Liver (tissue), 9 donors: Measurements from ENCODE around the gene FBXO47. TPM values are rescaled to one million over a fixed set of nuclear protein-coding genes. Genes with fewer than 3 reads are reported as not detected.

Source experiments
- DNase-seq: peaks from one replicate; pipeline ENCODE4 v3.0.0-alpha.2; 2017; ENCODE audit warnings: low spot score
- H3K27ac ChIP-seq, 2 donors: one replicate each; pipeline ENCODE4 v1.7.0; 2013; ENCODE audit warnings: inconsistent platforms in 2 of 2, low read length in 2 of 2, control low read depth in 1 of 2, low read depth in 1 of 2, mild to moderate bottlenecking in 1 of 2
- H3K27me3 ChIP-seq, 4 donors: one replicate each; pipeline versions ENCODE4 v1.6.1 to v1.7.0; 2013; ENCODE audit warnings: low read length in 3 of 4, inconsistent platforms in 1 of 4, mild to moderate bottlenecking in 1 of 4, moderate library complexity in 1 of 4; ENCODE audit not compliant: control insufficient read depth in 4 of 4, insufficient read depth in 4 of 4
- H3K36me3 ChIP-seq, 4 donors: one replicate each; pipeline versions ENCODE4 v1.6.1 to v1.7.0; 2013; ENCODE audit warnings: low read length in 3 of 4, mild to moderate bottlenecking in 3 of 4, low read depth in 1 of 4, moderate library complexity in 1 of 4; ENCODE audit not compliant: control insufficient read depth in 4 of 4, insufficient read depth in 3 of 4
- H3K4me1 ChIP-seq, 4 donors: one replicate each; pipeline versions ENCODE4 v1.6.1 to v1.7.0; 2013; ENCODE audit warnings: low read length in 3 of 4, mild to moderate bottlenecking in 3 of 4, moderate library complexity in 1 of 4; ENCODE audit not compliant: control insufficient read depth in 4 of 4, insufficient read depth in 4 of 4
- H3K4me3 ChIP-seq, 3 donors: one replicate each; pipeline versions ENCODE4 v1.6.1 to v1.7.0; 2013; ENCODE audit warnings: low read length in 3 of 3, control low read depth in 1 of 3, low read depth in 1 of 3, mild to moderate bottlenecking in 1 of 3
- H3K9ac ChIP-seq, 2 donors: one replicate each; pipeline ENCODE4 v1.7.0; 2013; ENCODE audit warnings: low read length in 2 of 2, mild to moderate bottlenecking in 2 of 2, moderate library complexity in 2 of 2, control low read depth in 1 of 2, low read depth in 1 of 2
- H3K9me3 ChIP-seq, 4 donors: one replicate each; pipeline versions ENCODE4 v1.6.1 to v1.7.0; 2013; ENCODE audit warnings: low read length in 3 of 4; ENCODE audit not compliant: control insufficient read depth in 4 of 4
- ATF3 ChIP-seq: IDR thresholded peaks from 2 replicates; pipeline ENCODE4 v1.6.1; 2016; ENCODE audit warnings: antibody characterized with exemption
- CTCF ChIP-seq: fragments of 150-350 bp; IDR thresholded peaks from 2 replicates; pipeline ENCODE4 v1.5.1; 2017; ENCODE audit warnings: improper control_type of control experiment, low read depth, low read length; ENCODE audit not compliant: missing input control
- EGR1 ChIP-seq, 2 donors: IDR thresholded peaks; 2 replicates each; pipeline ENCODE4 v1.6.1; 2016 to 2018; ENCODE audit warnings: antibody characterized with exemption in 2 of 2, low read depth in 2 of 2
- FOXA2 ChIP-seq: IDR thresholded peaks from 2 replicates; pipeline ENCODE4 v1.6.1; 2016; ENCODE audit warnings: antibody characterized with exemption
- GABPA ChIP-seq, 2 donors: IDR thresholded peaks in 1 of 2; conservative IDR thresholded peaks in 1 of 2; 2 replicates each; pipeline ENCODE4 v1.6.1; 2016; ENCODE audit warnings: antibody characterized with exemption in 2 of 2, mild to moderate bottlenecking in 1 of 2, moderate library complexity in 1 of 2
- HNF4A ChIP-seq, 2 donors: conservative IDR thresholded peaks; 2 replicates each; pipeline ENCODE4 v1.6.1; 2016; ENCODE audit warnings: antibody characterized with exemption in 2 of 2, mild to moderate bottlenecking in 2 of 2
- HNF4G ChIP-seq: IDR thresholded peaks from 2 replicates; pipeline ENCODE4 v1.6.1; 2016; ENCODE audit warnings: antibody characterized with exemption
- JUND ChIP-seq, 2 donors: IDR thresholded peaks; 2 replicates each; pipeline ENCODE4 v1.6.1; 2016; ENCODE audit warnings: antibody characterized with exemption in 2 of 2
- MAX ChIP-seq: IDR thresholded peaks from 2 replicates; pipeline ENCODE4 v1.6.1; 2016; ENCODE audit warnings: antibody characterized with exemption
- NR2F2 ChIP-seq: IDR thresholded peaks from 2 replicates; pipeline ENCODE4 v1.6.1; 2016; ENCODE audit warnings: antibody characterized with exemption
- RAD21 ChIP-seq, 2 donors: IDR thresholded peaks; 2 replicates each; pipeline ENCODE4 v1.6.1; 2016; ENCODE audit warnings: antibody characterized with exemption in 2 of 2, mild to moderate bottlenecking in 2 of 2
- REST ChIP-seq: IDR thresholded peaks from 2 replicates; pipeline ENCODE4 v1.6.1; 2016; ENCODE audit warnings: antibody characterized with exemption, mild to moderate bottlenecking
- RXRA ChIP-seq, 2 donors: IDR thresholded peaks; 2 replicates each; pipeline ENCODE4 v1.6.1; 2017 to 2018; ENCODE audit warnings: antibody characterized with exemption in 2 of 2, mild to moderate bottlenecking in 1 of 2
- SP1 ChIP-seq: IDR thresholded peaks from 2 replicates; pipeline ENCODE4 v1.6.1; 2018; ENCODE audit warnings: antibody characterized with exemption, mild to moderate bottlenecking
- TAF1 ChIP-seq: conservative IDR thresholded peaks from 2 replicates; pipeline ENCODE4 v1.6.1; 2016; ENCODE audit warnings: antibody characterized with exemption, mild to moderate bottlenecking
- YY1 ChIP-seq: IDR thresholded peaks from 2 replicates; pipeline ENCODE4 v1.6.1; 2016; ENCODE audit warnings: antibody characterized with exemption, mild to moderate bottlenecking
- ZBTB33 ChIP-seq: IDR thresholded peaks from 2 replicates; pipeline ENCODE4 v1.6.1; 2016; ENCODE audit warnings: antibody characterized with exemption
- WGBS: extraction: QIAGEN DNeasy Blood & Tissue Kit; methylation state at CpG from one replicate; pipeline ENCODE4 v1.1.7; 2013; 5-methylcytosine and 5-hydroxymethylcytosine counted together
- polyA plus RNA-seq, 2 donors: library from polyadenylated mRNA; stranded (reverse) in 1 of 2; unstranded in 1 of 2; fragments of 200-250 nt in 1 of 2; fragments of >200 nt in 1 of 2; fragmentation: Nextera tagmentation in 1 of 2; extraction: Ambion mirVana in 1 of 2; gene quantifications; one replicate each; pipeline versions ENCODE4 v1.2.1 to v1.2.3, GENCODE V29; 2013 to 2015
- total RNA-seq, 2 donors: library from RNA; depleted of rRNA; stranded (reverse); fragments of >200 nt; gene quantifications; one replicate each; pipeline ENCODE4 v1.2.3, GENCODE V29; 2014
- donor health status: healthy.
- donor health status: healthy.
- donor health status: healthy.
- donor health status: healthy.
- donor health status: healthy.

Gene FBXO47
- total and polyA plus RNA-seq, 4 donors: not detected

- TF ChIP-seq RXRA (IDR thresholded peaks at IDR 0.05): no peak
These were observed 61.8 kb downstream of the FBXO47 start (continued) for GRCh38 chr17:38905375-38905774.

- H3K9ac ChIP-seq: no peak overlapping the region
- no peaks in the 10 kb centered on the region for H3K9me3 ChIP-seq
- 96% methylated on average over 3 of the region's 3 CpGs for WGBS
- no peak overlapping the region for H3K27ac ChIP-seq
- TF ChIP-seq ZBTB33: no peak
- TF ChIP-seq REST: no peak
- no peak for TF ChIP-seq GABPA (IDR thresholded peaks at IDR 0.05 in 1 of 2, conservative IDR thresholded peaks at IDR 0.05 in 1 of 2)
- TF ChIP-seq MAX: no peak
- no peak for TF ChIP-seq SP1
- no peak for TF ChIP-seq RAD21 (IDR thresholded peaks at IDR 0.05)
- no peak for TF ChIP-seq FOXA2
- no peak for DNase-seq
- peaks cover 4 to 10% (median 8%) of the 10 kb centered on the region in 4 donors for H3K36me3 ChIP-seq
- H3K4me3 ChIP-seq: no peak overlapping the region
- H3K4me1 ChIP-seq: peaks cover 4 to 11% (median 10%) of the 10 kb centered on the region in 4 donors
- H3K27me3 ChIP-seq: no peaks in the 10 kb centered on the region
These were observed 62.3 kb downstream of the FBXO47 start for GRCh38 chr17:38904892-38905291.

GRCh38 chr17:38903404-38903803 lies 63.8 kb downstream of the FBXO47 start:
- Histone ChIP-seq H3K9ac (no peak overlapping the region), H3K36me3 (peaks cover 2 to 12% (median 7%) of the 10 kb centered on the region in 4 donors), H3K4me3 (no peak overlapping the region), H3K27me3 (no peaks in the 10 kb centered on the region), H3K9me3 (no peaks in the 10 kb centered on the region), H3K4me1 (peaks cover 5 to 24% (median 18%) of the 10 kb centered on the region in 4 donors), H3K27ac (no peak overlapping the region)
- DNase-seq: no peak
- TF ChIP-seq YY1: no peak
- no peak for TF ChIP-seq HNF4G
- TF ChIP-seq RXRA (IDR thresholded peaks at IDR 0.05): no peak
- no peak for TF ChIP-seq ATF3
- no peak for TF ChIP-seq RAD21 (IDR thresholded peaks at IDR 0.05)
- TF ChIP-seq FOXA2: no peak
- TF ChIP-seq EGR1 (IDR thresholded peaks at IDR 0.05; ENCODE audit: low read depth in 2 of 2): no peak
- TF ChIP-seq CTCF: no peak
- TF ChIP-seq TAF1: no peak
- TF ChIP-seq ZBTB33: no peak
- TF ChIP-seq REST: no peak
- no peak for TF ChIP-seq JUND (IDR thresholded peaks at IDR 0.05)
- TF ChIP-seq SP1: no peak
- TF ChIP-seq HNF4A (conservative IDR thresholded peaks at IDR 0.05): no peak
- TF ChIP-seq NR2F2: no peak
- WGBS: 95% methylated on average over 6 of the region's 6 CpGs
